GM18909 (cell line): ENCODE results near the gene POLR2H.

ENCODE experiments used
- ATAC-seq: cut with Tn5 transposase; IDR thresholded peaks from one replicate; pipeline ENCODE4 v1.9.1; 2021; ENCODE audit warnings: mild to moderate bottlenecking; ENCODE audit not compliant: unreplicated experiment, poor library complexity

Gene POLR2H

GRCh38 chr3:184351511-184352148 lies 9.9 kb upstream of the POLR2H start:
- ATAC-seq = no peak

DNA sequence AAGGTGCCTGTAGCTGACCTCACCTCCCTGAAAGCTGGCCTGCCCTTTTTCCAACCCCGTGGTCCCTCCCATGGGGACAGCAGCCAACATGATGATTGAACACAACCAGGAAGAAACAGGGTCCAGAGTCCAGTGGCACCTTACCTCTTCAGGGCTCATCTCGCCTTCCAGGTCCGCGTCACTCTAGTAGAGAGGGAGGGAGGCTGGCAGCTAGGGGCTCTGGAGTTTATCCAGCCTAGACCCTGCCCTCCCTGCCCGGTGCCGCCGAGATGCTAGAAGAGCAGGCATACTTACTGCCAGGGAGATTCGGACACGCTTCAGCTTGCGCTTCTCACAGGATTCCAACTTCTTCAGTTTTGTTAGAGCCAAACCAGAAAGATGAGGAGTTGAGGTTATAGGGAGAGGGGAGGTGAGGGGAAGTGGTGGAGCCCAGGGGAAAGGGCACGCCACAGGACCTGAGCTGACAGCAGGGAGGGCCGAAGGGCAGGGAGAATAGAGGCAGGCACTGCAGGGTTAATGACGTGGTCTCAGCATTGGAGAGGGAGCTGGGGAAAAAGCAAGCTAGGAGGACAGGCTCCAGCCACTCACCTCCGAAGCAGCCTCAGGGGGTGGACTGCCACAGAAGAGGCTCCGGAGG lies 9.2 kb upstream of the POLR2H start:
- no peak for ATAC-seq

DNA sequence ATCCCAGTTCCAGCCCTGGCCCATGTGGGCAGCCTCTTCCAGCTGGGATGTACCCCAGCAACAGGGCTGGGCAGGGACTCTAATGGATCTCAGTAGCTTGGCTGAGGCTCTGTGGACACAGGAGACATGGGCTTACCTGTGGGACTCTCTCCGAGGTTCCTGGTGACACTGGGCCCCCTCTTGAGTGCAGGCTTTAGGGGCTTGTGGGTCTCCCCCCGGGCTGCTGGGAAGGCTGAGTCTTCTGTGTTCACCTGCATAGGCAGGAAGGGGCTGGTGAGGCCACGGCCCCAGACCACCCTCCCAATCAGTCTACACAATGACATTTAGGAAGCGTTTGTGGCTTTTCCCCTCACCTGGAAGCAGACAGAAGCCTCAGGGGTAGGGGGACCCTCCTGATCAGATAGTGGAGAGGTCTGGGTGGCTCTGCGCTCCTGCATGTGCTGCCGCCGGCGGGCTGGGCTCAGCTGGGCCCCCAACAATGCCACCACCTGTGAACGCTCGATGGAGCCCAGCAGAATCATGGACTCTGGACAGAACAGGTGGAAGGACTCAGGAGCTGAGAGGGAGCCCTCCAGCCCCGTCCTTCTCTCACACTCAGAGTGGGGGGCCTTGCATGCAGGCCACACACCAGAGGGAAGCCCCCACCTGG lies 8.5 kb upstream of the POLR2H start:
- no peak for ATAC-seq

- ATAC-seq = no peak
These were observed 8.0 kb upstream of the POLR2H start for GRCh38 chr3:184353546-184353941.

DNA sequence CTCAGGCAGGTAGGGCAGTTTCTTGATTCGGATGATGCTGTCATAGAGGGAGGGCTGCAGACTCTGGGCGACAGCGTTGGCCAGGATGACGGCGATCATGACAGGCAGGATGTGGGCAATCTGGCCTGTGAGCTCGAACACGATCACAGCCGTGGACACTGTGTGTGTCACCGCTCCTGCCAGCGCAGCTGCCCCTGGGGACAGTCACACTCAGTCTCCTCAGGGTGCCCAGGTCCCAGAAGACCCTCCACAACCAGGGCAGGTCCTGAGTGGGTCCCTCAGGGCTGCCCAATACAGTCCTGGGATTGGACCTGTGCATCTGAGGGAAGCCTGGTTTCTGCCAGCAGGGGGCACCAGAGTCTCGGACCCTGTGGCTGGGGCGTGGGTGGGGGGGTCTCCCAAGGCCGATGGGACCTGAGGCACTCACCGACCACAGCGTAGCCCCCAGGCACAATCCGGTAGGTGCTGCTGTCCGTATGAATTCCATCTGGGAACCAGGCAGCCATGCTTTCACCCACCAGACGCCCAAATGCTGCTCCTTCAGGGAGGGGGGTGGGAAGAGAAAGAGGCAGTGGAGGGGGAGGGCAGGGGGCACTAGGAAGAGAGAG lies 7.3 kb upstream of the POLR2H start:
- ATAC-seq = no peak

- ATAC-seq = no peak
These were observed 6.8 kb upstream of the POLR2H start for GRCh38 chr3:184354754-184355153.

- ATAC-seq = no peak
These were observed 6.1 kb upstream of the POLR2H start for GRCh38 chr3:184355261-184356040.

DNA sequence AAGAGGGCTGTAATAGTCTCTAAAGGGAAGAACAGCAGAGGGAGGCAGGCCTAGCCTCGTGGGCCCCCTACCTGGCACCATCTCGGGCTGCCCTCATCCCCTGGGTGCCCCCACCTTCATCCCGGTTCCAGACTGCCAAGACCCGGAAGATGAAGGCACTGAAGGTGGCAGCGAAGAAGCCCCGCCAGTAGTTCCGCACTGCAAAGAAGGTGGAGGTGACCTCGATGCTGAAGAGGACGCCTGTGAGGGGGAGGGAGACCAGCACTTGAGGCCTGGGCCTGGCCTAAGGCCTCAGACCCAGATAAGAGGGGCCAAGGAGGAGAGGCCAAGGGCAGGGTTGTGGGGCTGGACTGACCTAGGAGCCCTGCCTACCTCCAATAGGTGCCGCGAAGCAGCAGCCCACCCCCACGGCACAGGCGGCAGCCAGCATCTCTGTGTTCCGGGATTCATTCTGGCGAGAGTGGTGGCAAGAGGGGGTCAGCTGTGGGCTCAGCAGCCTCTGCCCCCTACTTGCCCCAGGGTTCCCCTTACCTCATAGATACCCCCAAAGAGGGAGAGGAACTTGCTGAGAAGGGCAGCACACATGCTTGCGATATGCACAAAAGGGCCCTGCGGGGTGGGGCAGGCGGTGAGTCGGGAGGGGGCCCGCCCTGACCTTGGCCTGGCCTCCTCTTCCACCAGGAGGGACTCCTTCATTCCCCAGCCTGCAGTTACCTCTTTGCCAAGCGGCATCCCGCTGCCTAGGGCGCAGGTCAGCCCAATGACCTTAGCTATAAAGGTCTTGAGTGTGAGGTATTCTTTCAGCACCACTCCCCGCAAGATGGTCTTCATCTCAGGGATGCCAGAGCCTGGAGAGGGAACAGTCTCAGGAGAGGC lies 4.0 kb upstream of the POLR2H start:
- ATAC-seq = no peak

- ATAC-seq = no peak
These were observed 3.3 kb upstream of the POLR2H start for GRCh38 chr3:184358124-184358767.

- ATAC-seq = no peak
These were observed 2.6 kb upstream of the POLR2H start for GRCh38 chr3:184358921-184359350.

GRCh38 chr3:184359610-184360009 lies 1.9 kb upstream of the POLR2H start:
- no peak for ATAC-seq

GRCh38 chr3:184360070-184360928 lies 1.2 kb upstream of the POLR2H start:
- no peak for ATAC-seq

- ATAC-seq = no peak
These were observed 480 bp upstream of the POLR2H start for GRCh38 chr3:184360929-184361531.

DNA sequence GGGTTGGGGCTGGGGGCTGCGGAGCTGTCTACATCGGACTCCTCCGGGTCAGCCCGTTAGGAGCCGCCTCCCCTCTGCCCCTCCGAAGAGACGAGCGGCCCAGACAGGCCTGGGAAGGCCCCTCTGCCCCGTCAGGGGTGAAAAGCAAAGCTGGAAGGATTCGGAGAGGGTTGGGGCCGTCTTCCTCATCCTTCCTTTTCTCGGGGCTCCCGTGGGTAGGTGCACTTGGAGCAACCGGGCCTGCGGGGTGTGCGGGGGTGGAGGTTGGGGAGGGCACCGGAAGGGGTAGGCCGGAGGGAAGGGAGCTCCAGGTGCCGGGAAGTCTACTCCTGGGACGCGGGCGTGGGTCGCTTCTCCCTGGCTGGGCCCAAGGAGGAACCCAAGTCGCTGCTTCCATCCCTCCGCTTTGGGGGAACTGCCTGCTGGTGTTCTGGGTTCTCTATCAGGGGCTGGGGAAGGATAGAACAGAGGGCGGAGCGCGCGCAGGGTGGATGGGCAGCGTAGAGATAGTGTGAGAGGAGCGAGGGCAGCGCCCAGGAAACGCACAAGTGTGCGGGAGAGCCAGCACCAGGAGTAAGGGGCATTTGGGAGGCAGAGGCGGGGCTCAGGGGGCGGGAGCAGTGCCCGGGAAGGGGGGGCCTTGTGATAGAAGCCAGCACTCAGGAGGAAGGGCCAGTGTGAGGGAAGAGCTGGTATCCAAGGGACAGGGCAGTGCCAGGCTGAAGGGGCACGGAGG lies 590 bp downstream of the POLR2H start:
- peak; percentile 1 for ATAC-seq

DNA sequence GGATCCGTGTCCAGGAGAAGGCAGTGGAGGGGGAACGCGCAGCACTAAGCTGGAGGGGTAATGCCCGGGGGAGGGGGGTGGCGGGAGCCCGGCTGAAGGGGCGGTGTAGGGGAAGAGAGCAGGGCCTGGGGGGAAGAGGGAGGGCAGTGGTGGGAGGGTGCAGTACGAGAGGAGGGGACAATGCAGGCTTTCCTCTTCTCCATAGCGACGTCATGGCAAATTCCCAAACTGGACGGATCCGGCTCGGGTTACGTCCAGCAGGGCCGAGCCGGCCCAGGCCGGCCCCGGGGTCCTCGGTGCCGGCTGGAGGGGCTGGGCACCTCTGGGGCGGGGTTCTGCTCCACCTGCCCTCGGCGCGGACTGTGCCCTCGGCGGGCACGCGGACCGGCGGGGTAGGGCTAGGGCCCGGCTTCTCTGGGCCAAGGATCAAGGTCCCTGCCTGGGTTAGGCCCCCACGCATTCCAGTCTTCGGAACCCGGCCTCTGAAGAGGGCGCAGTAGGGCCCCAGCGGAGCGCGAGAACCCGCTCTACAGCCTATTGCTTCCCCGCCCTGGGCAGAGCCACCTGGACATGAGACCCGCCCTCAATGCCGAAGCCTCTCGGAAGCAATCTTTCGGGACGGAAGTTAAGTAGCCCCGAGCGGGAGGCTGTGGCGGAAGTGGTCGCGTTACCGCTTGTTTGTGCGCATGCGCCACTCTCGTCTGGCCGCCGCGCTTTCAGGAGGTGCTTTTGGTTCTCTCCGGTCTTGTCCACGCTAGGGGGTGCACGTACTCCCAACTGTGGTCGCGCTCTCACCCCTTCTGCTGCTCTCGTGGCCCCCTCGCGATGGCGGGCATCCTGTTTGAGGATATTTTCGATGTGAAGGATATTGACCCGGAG lies 1.4 kb downstream of the POLR2H start:
- peak; percentile 89 for ATAC-seq

DNA sequence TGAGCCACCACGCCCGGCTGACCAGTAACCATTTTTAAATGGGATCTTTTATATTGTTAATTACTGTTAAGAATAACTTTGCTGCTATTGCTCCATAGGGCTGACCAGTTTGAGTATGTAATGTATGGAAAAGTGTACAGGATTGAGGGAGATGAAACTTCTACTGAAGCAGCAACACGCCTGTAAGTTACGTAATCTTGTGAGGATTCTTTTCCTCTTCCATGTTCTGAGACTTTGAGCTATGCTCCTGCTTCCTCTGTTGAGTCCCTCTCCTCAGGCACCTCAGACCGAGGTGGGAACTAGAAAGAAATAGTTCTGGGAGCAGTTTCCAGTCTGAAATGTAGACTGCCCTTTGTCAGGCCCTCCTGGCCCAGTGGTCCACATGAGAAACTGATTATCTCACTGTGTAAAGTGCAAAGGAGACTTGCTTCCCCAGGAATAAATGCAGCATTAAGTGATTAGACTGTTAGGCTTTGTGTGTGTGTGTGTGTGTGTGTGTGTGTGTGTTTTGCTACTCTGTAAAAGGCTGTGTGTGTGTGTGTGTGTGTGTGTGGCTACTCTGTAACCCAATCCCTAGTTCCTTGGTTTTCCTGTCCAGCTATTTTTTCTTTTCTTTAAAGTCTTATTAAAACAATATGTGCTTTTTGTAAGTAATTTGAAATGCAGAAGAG lies 5.2 kb downstream of the POLR2H start:
- no peak for ATAC-seq
